ENCODE data around the gene SDK2.

The SDK2 gene

GRCh38 chr17:73437826-73438225 lies 206.4 kb downstream of the SDK2 start:
- no peak for DNase-seq

DNA sequence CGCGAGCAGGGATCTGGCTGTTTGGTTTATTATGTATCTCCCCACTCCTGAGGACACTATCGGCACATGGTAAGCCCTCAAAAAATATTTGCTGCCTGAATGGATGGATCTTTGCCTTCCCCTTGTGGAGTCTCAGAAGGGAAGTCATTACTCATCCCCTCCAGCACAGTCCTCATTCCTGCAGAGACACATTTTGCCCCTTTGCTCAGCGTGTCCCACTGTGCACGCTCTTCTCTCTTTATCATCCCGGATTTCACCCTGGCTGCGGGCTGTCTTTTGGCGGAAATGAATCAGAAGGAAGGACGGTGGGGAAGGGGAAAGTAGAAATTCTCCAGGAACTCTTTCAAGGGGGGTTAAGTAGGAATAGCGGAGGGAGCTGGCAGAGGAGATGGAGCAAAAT lies 207.3 kb downstream of the SDK2 start:
- peak; percentile 4 for DNase-seq

DNA sequence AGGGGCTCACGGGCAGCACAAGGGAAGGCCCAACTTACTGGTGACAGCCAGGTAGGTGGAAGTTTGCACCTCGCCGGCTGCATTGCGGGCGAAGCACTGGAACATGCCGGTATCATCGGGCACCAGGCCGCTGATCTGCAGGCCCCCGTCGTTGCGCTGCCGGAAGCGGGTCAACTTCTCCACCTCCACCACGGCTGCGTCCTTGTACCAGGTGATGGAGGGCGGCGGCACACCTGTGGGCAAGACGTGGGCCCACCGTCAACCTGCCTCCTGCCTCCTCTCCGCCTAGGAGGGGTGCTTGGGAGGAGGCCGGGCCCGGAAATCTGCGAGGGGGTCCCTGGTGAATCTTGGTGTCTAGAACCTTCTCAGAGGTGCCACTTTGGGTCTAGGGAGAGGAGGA lies 208.8 kb downstream of the SDK2 start:
- no peak for DNase-seq

- no peak for DNase-seq
Measured at GRCh38 chr17:73434154-73434553, 210.1 kb downstream of the SDK2 start.

DNA sequence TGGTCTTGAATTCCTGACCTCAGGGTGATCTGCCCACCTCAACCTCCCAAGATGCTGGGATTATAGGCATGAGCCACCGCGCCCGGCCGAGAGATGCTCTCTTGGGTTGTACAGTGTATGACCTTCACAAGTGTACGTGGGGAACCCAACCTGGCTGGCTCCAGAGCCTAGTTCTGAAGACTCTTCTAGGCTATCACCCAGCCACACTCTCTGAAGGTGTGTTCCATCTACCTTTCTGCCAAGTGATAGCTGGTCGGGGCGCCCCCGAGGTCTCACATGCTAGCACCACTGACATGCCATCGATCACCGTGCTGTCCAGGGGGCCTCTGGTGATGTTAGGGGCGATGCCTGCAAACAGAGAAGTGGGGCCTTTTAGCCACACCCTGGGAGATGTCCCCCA lies 210.7 kb downstream of the SDK2 start:
- no peak for DNase-seq

- DNase-seq, result no peak
Measured at GRCh38 chr17:73432624-73433190, 211.5 kb downstream of the SDK2 start.

GRCh38 chr17:73431401-73432205 lies 212.6 kb downstream of the SDK2 start:
- DNase-seq, result no peak

- DNase-seq, result no peak
Measured at GRCh38 chr17:73430848-73431247, 213.4 kb downstream of the SDK2 start.

DNA sequence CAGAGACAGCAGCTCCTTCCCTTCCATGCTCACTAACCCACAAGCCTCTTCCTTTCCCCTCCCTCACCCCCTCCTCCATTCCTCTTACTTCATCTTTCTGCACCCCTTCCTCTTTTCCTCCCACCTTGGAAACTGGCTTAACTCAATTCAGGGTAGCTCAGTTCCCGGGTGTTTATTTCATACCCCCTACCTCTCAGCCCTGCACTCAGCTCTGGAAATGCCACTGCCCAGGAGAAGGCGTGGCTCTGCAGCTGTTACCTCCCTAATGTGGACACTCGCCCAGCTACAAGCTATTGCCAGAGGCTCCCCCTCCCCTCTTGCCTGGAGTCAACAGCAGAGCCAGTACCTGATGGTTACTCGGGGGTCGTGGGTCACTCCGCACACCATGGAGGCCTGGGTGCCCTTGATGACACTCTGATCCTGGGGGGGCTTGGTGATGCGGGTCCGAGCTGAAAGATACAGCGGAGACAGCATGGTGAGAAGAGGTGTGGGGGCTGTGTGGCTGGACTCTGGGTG lies 214.0 kb downstream of the SDK2 start:
- DNase-seq, result no peak

- peak; percentile 67 for DNase-seq
Measured at GRCh38 chr17:73429440-73430164, 214.6 kb downstream of the SDK2 start.

DNA sequence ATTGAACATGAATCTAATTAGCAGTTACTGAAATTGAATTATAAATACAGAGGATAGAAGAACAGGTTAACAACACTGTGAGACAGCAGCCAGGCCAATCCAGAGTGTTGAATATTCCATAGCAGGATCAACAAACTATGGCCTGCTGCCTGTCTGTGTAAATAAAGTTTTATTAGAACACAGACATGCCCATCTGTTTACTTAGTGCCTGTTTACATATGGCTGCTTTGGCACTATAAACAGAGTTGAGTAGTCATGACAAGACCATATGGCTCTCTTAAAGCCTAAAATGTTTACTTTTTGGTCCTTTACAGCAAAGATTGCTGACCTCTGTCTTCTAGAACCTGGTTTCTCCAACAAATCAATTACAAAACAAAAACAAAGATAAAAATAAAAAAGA lies 217.0 kb downstream of the SDK2 start:
- DNase-seq, result no peak

- no peak for DNase-seq
Measured at GRCh38 chr17:73424571-73424970, 219.7 kb downstream of the SDK2 start.

DNA sequence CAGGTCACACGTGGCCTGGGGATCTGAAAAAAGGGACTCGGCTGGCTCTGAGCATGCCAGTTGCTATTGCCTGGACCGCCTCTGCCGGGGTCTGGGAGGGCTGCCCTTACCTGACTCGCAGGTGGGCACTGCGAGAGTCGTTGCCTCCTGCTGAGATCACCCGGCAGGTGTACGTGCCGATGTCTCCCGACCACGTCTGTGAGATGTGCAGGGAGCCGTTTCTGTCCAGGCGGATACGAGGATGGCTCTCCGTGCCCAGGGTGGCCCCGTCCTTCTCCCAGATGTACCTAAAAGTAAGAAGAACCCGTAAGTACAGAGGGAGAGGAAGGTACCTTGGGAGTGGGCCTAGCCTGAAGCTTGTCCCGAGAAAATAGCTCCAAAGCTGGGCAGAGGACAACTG lies 220.4 kb downstream of the SDK2 start:
- DNase-seq, result no peak

DNA sequence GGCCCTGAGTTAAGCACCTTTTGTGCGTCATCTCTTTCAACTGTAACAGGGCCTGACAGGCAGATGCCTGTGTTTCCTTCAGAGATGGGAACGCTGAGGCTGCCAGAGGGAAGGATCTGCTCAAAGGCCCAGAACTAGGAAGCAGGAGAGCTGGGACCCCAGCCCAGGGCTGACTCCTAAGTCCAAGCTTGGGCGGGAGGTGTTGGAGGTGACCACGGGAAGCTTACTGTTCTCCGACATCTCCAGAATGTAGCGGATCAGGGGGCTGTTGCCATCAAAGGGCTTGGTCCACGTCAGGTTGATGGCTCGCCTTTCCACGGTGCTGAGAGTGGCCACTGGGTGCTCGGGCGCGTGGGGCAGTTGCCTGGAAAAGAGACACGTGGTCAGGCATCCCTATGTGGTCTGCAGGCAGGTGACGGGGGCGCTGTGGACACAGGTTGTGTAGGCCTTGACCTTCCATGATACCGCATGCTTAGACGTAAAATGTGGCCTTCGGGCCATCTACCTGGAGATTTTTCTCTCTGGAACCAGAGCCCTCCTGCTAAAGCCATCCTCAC lies 221.0 kb downstream of the SDK2 start:
- DNase-seq, result no peak

GRCh38 chr17:73422121-73422520 lies 222.1 kb downstream of the SDK2 start:
- DNase-seq, result no peak

DNA sequence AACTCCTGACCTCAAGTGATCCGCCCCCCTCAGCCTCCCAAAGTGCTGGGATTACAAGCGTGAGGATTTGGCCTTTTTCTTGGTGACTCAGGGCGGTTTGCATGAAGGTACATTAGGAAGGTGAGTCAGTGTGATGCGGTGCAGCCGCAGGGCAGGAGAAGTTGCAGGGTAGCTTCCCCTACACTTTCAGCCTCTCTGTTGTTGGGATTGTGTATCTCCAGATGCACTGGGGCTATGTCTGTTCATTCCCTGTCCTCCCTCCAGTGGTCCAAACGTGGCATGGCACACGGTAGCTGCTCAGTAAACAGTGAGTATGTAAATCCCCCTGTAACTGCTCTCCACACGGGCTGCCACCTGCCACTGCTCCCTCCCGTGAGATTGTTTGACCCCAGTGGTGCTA lies 223.3 kb downstream of the SDK2 start:
- DNase-seq, result peak; percentile 30

- DNase-seq, result no peak
Measured at GRCh38 chr17:73419881-73420280, 224.4 kb downstream of the SDK2 start.

DNA sequence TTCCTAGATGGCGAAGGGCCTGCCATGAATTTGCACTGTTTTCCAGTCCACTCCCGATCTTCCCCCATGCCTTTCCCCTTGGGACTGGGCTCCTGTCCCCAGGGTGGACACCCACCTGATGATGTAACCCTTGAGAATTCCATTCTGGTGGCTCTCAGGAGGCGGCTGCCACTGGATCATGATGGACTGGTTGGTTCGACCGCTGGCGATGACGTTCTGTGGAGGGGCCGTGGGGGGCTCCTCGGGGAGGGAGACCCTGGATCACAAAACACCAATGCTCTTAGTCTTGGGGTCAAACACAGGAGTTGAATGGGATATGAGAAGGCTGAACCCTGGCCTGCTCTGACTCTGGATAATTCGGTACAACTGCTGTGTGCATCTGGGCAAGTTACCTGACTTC lies 225.2 kb downstream of the SDK2 start:
- DNase-seq, result no peak

DNA sequence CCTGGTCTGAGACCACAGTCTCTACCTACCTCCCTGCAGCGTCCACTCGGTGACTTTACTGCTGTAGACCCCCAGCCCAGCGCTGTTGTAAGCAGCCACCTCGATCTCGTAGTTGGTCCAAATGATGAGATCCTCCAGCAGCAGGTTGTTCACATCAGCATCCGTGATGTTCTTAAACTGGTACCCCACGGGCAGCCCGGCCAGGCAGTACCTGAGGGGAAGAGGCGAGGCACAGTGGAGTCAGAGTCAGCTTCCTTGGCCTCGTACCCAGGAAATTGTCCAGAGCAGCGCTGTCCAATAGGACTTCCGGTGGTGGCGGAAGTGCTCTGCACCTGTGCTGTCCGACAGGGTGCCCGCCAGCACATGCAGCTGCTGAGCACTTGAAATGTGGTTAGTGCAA lies 228.5 kb downstream of the SDK2 start:
- DNase-seq, result no peak

GRCh38 chr17:73414171-73414955 lies 229.9 kb downstream of the SDK2 start:
- no peak for DNase-seq

- no peak for DNase-seq
Measured at GRCh38 chr17:73412914-73413313, 231.3 kb downstream of the SDK2 start.

DNA sequence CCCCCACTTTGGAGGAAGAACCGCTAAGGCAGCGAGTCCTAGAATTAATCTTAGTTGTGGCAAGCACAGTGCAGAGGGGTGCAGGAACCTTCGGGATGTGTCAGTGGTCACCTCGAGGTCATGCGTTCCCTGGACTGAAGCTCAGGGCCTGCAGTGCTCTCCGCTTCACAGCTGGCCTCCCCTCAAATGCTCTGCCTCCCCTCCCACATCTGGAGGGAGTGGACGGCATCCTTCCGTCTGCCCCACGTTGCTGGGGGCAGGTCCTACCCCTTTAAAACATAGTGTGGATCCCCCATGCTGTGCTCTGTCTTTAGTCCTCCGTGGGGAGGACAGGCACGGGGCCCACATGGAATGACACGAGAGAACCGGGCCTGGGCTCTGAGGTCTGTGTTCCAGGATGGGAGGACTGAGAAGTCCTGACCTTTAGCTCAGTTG lies 232.9 kb downstream of the SDK2 start:
- no peak for DNase-seq

Data from EL (cell line).